ENCODE measurements around the gene PRSS50.

The PRSS50 gene

DNA sequence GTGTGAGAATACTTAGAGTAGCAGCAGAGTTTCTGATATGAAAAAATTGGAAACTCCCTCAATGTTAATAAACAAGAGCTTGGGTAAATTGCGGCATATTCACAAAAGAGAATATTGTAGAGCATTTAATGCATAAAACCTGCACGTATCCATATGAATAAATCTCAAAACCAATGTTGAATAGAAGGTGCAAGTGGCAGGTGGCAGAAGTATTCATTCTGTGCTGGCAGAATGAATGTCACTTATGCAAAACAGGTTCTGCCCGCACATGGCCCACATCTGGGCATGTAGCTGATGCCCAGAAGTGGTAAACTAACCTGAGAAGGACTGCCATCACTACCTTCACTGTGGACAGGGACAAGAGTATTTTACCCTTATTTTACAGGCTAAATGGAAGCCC, 14.1 kb upstream of the PRSS50 start:
- Histone ChIP-seq H3K79me2 (ENCODE audit: control insufficient read depth, low read length) (no peaks in the 10 kb centered on the region), H3F3A (ENCODE audit: control insufficient read depth, insufficient read depth) (no peaks in the 10 kb centered on the region), H4K20me1 (ENCODE audit: control insufficient read depth, insufficient read depth, low read depth, low read length) (no peaks in the 10 kb centered on the region), H3K27me3 (ENCODE audit: control insufficient read depth, low read length) (peaks cover 26% of the 10 kb centered on the region), H3K27ac (ENCODE audit: low read depth, low read length) (no peak overlapping the region), H3K9me3 (ENCODE audit: control insufficient read depth, insufficient read depth, low read length) (no peaks in the 10 kb centered on the region), H3K4me3 (ENCODE audit: low read length) (no peak overlapping the region), H3K36me3 (ENCODE audit: control insufficient read depth, low read length) (no peaks in the 10 kb centered on the region), H3K9me2 (replicated peaks; ENCODE audit: control insufficient read depth, low read length) (no peaks in the 10 kb centered on the region), H3K4me2 (ENCODE audit: low read length) (no peak overlapping the region), H3K4me1 (ENCODE audit: control insufficient read depth, low read length) (no peaks in the 10 kb centered on the region)
- peak; percentile 59; the same call in 1 of the 2 replicates for TF ChIP-seq EZH2phosphoT487 (IDR thresholded peaks at IDR 0.05; ENCODE audit: borderline replicate concordance, low read length)
- TF ChIP-seq, protein P1, sequence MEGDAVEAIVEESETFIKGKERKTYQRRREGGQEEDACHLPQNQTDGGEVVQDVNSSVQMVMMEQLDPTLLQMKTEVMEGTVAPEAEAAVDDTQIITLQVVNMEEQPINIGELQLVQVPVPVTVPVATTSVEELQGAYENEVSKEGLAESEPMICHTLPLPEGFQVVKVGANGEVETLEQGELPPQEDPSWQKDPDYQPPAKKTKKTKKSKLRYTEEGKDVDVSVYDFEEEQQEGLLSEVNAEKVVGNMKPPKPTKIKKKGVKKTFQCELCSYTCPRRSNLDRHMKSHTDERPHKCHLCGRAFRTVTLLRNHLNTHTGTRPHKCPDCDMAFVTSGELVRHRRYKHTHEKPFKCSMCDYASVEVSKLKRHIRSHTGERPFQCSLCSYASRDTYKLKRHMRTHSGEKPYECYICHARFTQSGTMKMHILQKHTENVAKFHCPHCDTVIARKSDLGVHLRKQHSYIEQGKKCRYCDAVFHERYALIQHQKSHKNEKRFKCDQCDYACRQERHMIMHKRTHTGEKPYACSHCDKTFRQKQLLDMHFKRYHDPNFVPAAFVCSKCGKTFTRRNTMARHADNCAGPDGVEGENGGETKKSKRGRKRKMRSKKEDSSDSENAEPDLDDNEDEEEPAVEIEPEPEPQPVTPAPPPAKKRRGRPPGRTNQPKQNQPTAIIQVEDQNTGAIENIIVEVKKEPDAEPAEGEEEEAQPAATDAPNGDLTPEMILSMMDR (IDR thresholded peaks at IDR 0.05; ENCODE audit: low read depth, low read length, poor library complexity, severe bottlenecking): no peak

- H3K4me3 ChIP-seq (ENCODE audit: low read length): no peak overlapping the region
- no peak for TF ChIP-seq EZH2phosphoT487 (IDR thresholded peaks at IDR 0.05; ENCODE audit: borderline replicate concordance, low read length)
- TF ChIP-seq, protein P1 (IDR thresholded peaks at IDR 0.05; ENCODE audit: low read depth, low read length, poor library complexity, severe bottlenecking): no peak
- H3K79me2 ChIP-seq (ENCODE audit: control insufficient read depth, low read length): no peaks in the 10 kb centered on the region
- H3K4me1 ChIP-seq (ENCODE audit: control insufficient read depth, low read length): no peaks in the 10 kb centered on the region
- H3F3A ChIP-seq (ENCODE audit: control insufficient read depth, insufficient read depth): no peaks in the 10 kb centered on the region
- H4K20me1 ChIP-seq (ENCODE audit: control insufficient read depth, insufficient read depth, low read depth, low read length): no peaks in the 10 kb centered on the region
- no peak overlapping the region for H3K4me2 ChIP-seq (ENCODE audit: low read length)
- no peaks in the 10 kb centered on the region for H3K9me3 ChIP-seq (ENCODE audit: control insufficient read depth, insufficient read depth, low read length)
- H3K27ac ChIP-seq (ENCODE audit: low read depth, low read length): no peak overlapping the region
- no peaks in the 10 kb centered on the region for H3K9me2 ChIP-seq (replicated peaks; ENCODE audit: control insufficient read depth, low read length)
- no peaks in the 10 kb centered on the region for H3K36me3 ChIP-seq (ENCODE audit: control insufficient read depth, low read length)
- H3K27me3 ChIP-seq (ENCODE audit: control insufficient read depth, low read length): peaks cover 31% of the 10 kb centered on the region
These were observed 13.2 kb upstream of the PRSS50 start for GRCh38 chr3:46730819-46731218.

GRCh38 chr3:46729038-46729437, 11.4 kb upstream of the PRSS50 start:
- no peaks in the 10 kb centered on the region for H3K4me1 ChIP-seq (ENCODE audit: control insufficient read depth, low read length)
- no peaks in the 10 kb centered on the region for H3K9me3 ChIP-seq (ENCODE audit: control insufficient read depth, insufficient read depth, low read length)
- peaks cover 31% of the 10 kb centered on the region for H3K27me3 ChIP-seq (ENCODE audit: control insufficient read depth, low read length)
- no peak overlapping the region for H3K4me2 ChIP-seq (ENCODE audit: low read length)
- no peak overlapping the region for H3K27ac ChIP-seq (ENCODE audit: low read depth, low read length)
- no peaks in the 10 kb centered on the region for H3F3A ChIP-seq (ENCODE audit: control insufficient read depth, insufficient read depth)
- no peaks in the 10 kb centered on the region for H3K79me2 ChIP-seq (ENCODE audit: control insufficient read depth, low read length)
- no peaks in the 10 kb centered on the region for H3K9me2 ChIP-seq (replicated peaks; ENCODE audit: control insufficient read depth, low read length)
- H4K20me1 ChIP-seq (ENCODE audit: control insufficient read depth, insufficient read depth, low read depth, low read length): no peaks in the 10 kb centered on the region
- H3K4me3 ChIP-seq (ENCODE audit: low read length): no peak overlapping the region
- TF ChIP-seq, protein P1 (IDR thresholded peaks at IDR 0.05; ENCODE audit: low read depth, low read length, poor library complexity, severe bottlenecking): no peak
- TF ChIP-seq EZH2phosphoT487 (IDR thresholded peaks at IDR 0.05; ENCODE audit: borderline replicate concordance, low read length): no peak
- no peaks in the 10 kb centered on the region for H3K36me3 ChIP-seq (ENCODE audit: control insufficient read depth, low read length)
